ENCODE data around the gene GARNL3.

The GARNL3 gene

GRCh38 chr9:127264462-127265219 lies at the start of gene GARNL3:
TSS of gene GARNL3 (plus strand) at chr9:127264774. CDS start at chr9:127264878, 104 bp downstream.
- Mint-ChIP-seq H3K36me3 (ENCODE audit: low read depth) (no peaks in the 10 kb centered on the region), H3K4me3 (no peak within 1 kb of the TSS), H3K27ac (no peak within 1 kb of the TSS), H3K9me3 (no peaks in the 10 kb centered on the region), H3K4me1 (ENCODE audit: low read depth) (no peaks in the 10 kb centered on the region), H3K27me3 (peaks cover 10% of the 10 kb centered on the region)
- intact Hi-C loops (cut with micrococcal nuclease) = no loop called here

DNA sequence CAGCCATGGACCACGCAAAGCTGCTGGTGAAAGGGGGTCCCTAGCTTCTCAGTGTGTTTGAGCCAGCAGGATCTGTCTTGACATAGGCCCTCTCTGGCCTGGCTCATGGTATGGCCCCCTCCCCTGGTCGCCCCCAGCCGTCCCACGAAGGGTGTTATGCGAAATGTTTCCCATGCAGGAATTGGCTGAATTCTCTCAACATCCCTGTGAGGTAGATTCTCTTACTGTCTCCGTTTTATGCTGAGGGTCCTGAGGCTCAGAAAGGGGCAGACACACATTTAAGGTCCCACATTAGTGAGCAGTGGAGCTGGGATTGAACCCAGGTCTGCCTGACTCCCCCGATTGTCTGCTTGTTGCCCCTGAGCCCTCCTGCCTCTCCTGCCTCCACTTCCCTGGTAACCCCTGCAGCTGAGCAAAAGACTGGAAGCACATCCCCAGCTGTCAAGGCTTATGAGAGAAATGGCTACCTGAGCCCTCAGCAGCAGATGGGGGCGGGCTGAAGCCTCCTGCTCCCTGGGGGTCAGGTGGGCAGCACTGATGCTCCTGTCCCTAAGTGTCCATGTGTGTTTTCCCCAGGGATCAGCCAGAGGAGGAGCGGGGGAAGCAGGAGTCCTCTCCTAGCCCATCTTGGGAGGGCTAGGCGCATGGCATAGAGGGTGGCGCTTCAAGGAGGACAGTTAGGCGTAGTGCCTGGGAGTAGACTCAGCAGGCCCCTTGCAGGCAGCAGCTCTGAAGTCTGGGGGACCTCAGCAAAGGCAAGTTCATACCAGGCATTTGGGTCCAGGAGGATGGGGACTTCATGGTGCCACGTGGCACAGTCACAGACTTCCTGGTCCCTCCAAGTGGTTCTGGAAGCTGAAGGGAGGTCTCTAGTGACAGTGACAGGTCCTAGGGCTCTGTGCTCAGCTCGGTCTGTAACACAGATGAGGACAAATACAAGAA lies 49.0 kb upstream of the GARNL3 start:
- Mint-ChIP-seq H3K9me3 (no peaks in the 10 kb centered on the region), H3K27ac (no peak overlapping the region), H3K36me3 (ENCODE audit: low read depth) (no peaks in the 10 kb centered on the region), H3K27me3 (peaks cover 18% of the 10 kb centered on the region), H3K4me1 (ENCODE audit: low read depth) (peaks cover 8% of the 10 kb centered on the region), H3K4me3 (no peak overlapping the region)
- intact Hi-C loops (cut with micrococcal nuclease) = no loop called here

GRCh38 chr9:127216210-127216887 lies 48.2 kb upstream of the GARNL3 start:
- H3K4me3 Mint-ChIP-seq = no peak overlapping the region
- H3K27me3 Mint-ChIP-seq = peaks cover 14% of the 10 kb centered on the region
- intact Hi-C loops (cut with micrococcal nuclease) = no loop called here
- H3K27ac Mint-ChIP-seq = no peak overlapping the region
- H3K36me3 Mint-ChIP-seq (ENCODE audit: low read depth) = no peaks in the 10 kb centered on the region
- H3K4me1 Mint-ChIP-seq (ENCODE audit: low read depth) = peaks cover 8% of the 10 kb centered on the region
- no peaks in the 10 kb centered on the region for H3K9me3 Mint-ChIP-seq

GRCh38 chr9:127216888-127217217 lies 47.7 kb upstream of the GARNL3 start:
- H3K9me3 Mint-ChIP-seq = no peaks in the 10 kb centered on the region
- intact Hi-C loops (cut with micrococcal nuclease) = no loop called here
- peaks cover 10% of the 10 kb centered on the region for H3K4me1 Mint-ChIP-seq (ENCODE audit: low read depth)

DNA sequence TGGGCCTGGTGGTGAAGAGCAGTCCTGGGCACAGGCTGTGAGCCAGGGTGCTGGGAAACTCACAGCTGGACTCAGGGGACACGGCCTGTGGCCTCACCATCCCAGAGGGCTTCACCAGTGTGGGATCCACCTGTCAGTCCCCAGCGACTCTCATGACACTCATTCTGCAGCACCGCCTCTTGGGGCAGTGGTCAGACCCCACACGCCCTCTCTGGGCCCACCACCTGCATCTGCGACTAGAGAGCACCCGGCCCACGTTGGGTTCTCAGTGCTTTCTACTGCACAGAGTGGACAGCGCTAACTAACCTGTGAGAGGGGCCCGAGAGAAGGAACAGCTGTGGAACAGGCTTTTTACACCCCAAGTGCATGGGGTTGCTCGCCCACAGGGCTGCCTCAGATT lies 45.8 kb upstream of the GARNL3 start:
- Mint-ChIP-seq H3K36me3 (ENCODE audit: low read depth) (no peaks in the 10 kb centered on the region), H3K4me1 (ENCODE audit: low read depth) (peaks cover 15% of the 10 kb centered on the region), H3K4me3 (no peak overlapping the region), H3K9me3 (no peaks in the 10 kb centered on the region), H3K27me3 (peaks cover 20% of the 10 kb centered on the region), H3K27ac (peak overlapping the region; percentile 12)
- intact Hi-C loops (cut with micrococcal nuclease) = no loop called here

More at GRCh38 chr9:127216888-127217217, 47.7 kb upstream of the GARNL3 start:
- Mint-ChIP-seq H3K36me3 (ENCODE audit: low read depth) (no peaks in the 10 kb centered on the region), H3K27ac (no peak overlapping the region), H3K4me3 (no peak overlapping the region), H3K27me3 (peaks cover 13% of the 10 kb centered on the region)

DNA sequence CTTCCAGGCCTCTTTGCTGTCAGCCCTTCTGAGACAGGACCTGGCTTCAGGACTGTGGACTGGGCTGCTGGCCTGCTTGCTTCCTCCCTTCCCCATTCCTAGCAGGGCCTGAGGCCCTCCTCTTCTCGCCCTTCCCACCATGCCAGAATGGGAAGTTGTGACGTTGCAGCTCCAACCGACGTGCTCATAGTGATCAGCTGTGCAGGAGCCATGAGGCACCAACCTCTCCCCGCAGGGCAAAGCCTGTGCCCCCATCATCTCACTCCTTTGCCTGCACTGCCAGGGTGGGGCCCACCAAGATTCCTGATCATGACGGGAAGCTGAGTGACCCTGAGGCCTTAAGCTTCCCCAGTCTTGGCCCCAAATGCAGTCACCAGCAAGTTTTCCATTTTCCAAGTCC lies 45.1 kb upstream of the GARNL3 start:
- Mint-ChIP-seq H3K4me3 (no peak overlapping the region), H3K4me1 (ENCODE audit: low read depth) (peaks cover 22% of the 10 kb centered on the region), H3K36me3 (ENCODE audit: low read depth) (peaks cover 3% of the 10 kb centered on the region), H3K27me3 (peaks cover 27% of the 10 kb centered on the region), H3K27ac (peak overlapping the region; percentile 67), H3K9me3 (no peaks in the 10 kb centered on the region)
- intact Hi-C loops (cut with micrococcal nuclease) = no loop called here

DNA sequence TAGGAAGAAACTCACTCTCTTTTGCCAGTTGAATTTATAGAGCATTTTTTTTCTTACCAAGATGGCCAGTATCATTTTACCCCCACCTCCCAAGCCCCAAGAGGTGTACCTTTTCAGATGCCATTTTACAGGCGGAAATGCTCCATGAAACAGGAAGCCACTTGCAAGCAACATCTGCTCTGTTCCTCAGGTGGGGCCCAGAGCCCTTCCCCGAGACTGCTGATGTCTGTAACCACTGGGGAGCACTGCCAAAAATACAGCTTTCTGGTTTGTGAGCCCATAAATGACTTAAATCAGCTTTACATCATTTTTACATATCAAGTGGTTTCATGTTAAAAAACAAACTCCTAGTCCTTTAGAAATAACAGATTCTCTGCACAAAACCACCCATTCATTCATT lies 42.9 kb upstream of the GARNL3 start:
- Mint-ChIP-seq H3K27me3 (peaks cover 34% of the 10 kb centered on the region), H3K9me3 (no peaks in the 10 kb centered on the region), H3K4me3 (no peak overlapping the region), H3K4me1 (ENCODE audit: low read depth) (peaks cover 32% of the 10 kb centered on the region), H3K36me3 (ENCODE audit: low read depth) (peaks cover 5% of the 10 kb centered on the region), H3K27ac (no peak overlapping the region)
- intact Hi-C loops (cut with micrococcal nuclease) = loop anchor here (10.0 kb wide), 1 partner anchor 203 kb away; the partner anchor contains the start of gene ZNF79

GRCh38 chr9:127222388-127223095 lies 42.0 kb upstream of the GARNL3 start:
- peaks cover 43% of the 10 kb centered on the region for H3K27me3 Mint-ChIP-seq
- intact Hi-C loops (cut with micrococcal nuclease) = loop anchor here (10.0 kb wide), 1 partner anchor 202 kb away; the partner anchor contains the start of gene ZNF79
- H3K36me3 Mint-ChIP-seq (ENCODE audit: low read depth) = peaks cover 5% of the 10 kb centered on the region
- peaks cover 32% of the 10 kb centered on the region for H3K4me1 Mint-ChIP-seq (ENCODE audit: low read depth)
- no peak overlapping the region for H3K4me3 Mint-ChIP-seq
- H3K9me3 Mint-ChIP-seq = no peaks in the 10 kb centered on the region
- no peak overlapping the region for H3K27ac Mint-ChIP-seq

GRCh38 chr9:127223266-127223665 lies 41.3 kb upstream of the GARNL3 start:
- Mint-ChIP-seq H3K27me3 (peaks cover 44% of the 10 kb centered on the region), H3K36me3 (ENCODE audit: low read depth) (peaks cover 5% of the 10 kb centered on the region), H3K9me3 (no peaks in the 10 kb centered on the region), H3K4me3 (no peak overlapping the region), H3K27ac (no peak overlapping the region), H3K4me1 (ENCODE audit: low read depth) (peaks cover 32% of the 10 kb centered on the region)
- intact Hi-C loops (cut with micrococcal nuclease) = loop anchor here (10.0 kb wide), 1 partner anchor 202 kb away; the partner anchor contains the start of gene ZNF79

DNA sequence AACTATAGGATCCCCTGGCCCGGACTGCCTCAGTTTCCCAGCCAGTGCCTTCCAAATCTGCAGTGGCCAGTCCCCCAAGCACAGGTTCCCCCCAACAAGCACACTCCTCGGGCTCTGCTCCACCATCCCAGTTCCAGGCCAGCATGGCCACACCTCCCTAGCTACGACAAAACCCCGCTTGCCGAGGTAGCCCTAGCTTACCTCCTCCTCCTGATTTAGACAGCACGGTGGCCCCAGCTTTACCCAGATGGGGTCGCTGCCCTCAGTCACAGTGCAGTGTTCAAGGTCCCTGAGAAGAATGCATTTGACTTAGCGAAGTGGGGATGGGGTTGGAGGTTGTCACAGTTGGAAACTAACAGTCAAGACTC lies 40.8 kb upstream of the GARNL3 start:
- intact Hi-C loops (cut with micrococcal nuclease) = loop anchor here (2.0 to 10.0 kb wide), 2 partner anchors 21 to 201 kb away; partner anchors contain the start of gene ZNF79
- peak overlapping the region; percentile 90 for H3K27ac Mint-ChIP-seq
- no peaks in the 10 kb centered on the region for H3K9me3 Mint-ChIP-seq
- peaks cover 32% of the 10 kb centered on the region for H3K4me1 Mint-ChIP-seq (ENCODE audit: low read depth)
- peaks cover 5% of the 10 kb centered on the region for H3K36me3 Mint-ChIP-seq (ENCODE audit: low read depth)
- peak overlapping the region; percentile 81 for H3K4me3 Mint-ChIP-seq
- peaks cover 46% of the 10 kb centered on the region for H3K27me3 Mint-ChIP-seq

DNA sequence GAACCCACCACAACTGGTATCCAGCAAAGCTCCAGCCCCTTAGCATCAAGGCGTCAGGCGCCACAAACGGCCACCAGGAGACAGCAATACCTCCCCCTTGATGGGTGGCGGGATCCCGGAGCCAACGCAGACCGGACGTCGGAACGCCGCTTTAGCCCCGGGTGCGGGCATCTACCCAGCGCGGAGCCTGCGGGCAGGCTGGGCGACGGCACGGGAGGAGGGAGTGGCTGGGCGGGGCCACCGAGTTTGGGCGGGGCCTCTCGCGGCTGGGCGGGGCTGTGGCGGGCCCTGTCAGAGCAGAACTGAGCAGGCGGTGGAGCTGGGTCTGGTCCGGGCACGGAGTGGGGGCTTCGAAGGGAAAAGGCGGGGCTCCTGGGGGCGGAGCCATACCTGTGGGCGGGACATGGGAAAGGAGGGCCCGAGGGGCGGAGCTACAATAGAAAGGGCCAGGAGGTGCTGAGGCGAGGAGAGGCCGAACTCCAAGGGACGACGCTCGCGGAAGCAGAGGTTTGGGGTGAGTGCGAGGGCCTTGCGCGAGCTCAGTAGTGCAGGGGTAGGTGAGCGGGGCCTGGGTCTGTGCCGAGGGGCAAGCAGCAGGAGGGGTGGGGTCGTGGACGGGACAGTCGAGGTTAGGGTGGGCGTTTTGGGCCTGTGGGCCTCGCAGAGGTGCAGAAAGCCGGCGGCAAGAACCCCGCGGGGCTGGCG lies 40.2 kb upstream of the GARNL3 start:
- peaks cover 49% of the 10 kb centered on the region for H3K27me3 Mint-ChIP-seq
- intact Hi-C loops (cut with micrococcal nuclease) = loop anchor here (2.0 to 10.0 kb wide), 2 partner anchors 20 to 200 kb away; partner anchors contain the start of gene ZNF79
- peak overlapping the region; percentile 90 for H3K27ac Mint-ChIP-seq
- peak overlapping the region; percentile 81 for H3K4me3 Mint-ChIP-seq
- H3K36me3 Mint-ChIP-seq (ENCODE audit: low read depth) = peaks cover 5% of the 10 kb centered on the region
- no peaks in the 10 kb centered on the region for H3K9me3 Mint-ChIP-seq
- H3K4me1 Mint-ChIP-seq (ENCODE audit: low read depth) = peaks cover 29% of the 10 kb centered on the region

GRCh38 chr9:127224883-127225739 lies 39.5 kb upstream of the GARNL3 start:
- peaks cover 23% of the 10 kb centered on the region for H3K4me1 Mint-ChIP-seq (ENCODE audit: low read depth)
- intact Hi-C loops (cut with micrococcal nuclease) = loop anchor here (2.0 to 10.0 kb wide), 3 partner anchors 20 to 200 kb away; partner anchors contain the start of genes SLC2A8 and ZNF79
- H3K27ac Mint-ChIP-seq = peak overlapping the region; percentile 90

More at GRCh38 chr9:127224883-127225739, 39.5 kb upstream of the GARNL3 start:
- Mint-ChIP-seq H3K36me3 (ENCODE audit: low read depth) (peaks cover 5% of the 10 kb centered on the region), H3K4me3 (peak overlapping the region; percentile 81), H3K9me3 (no peaks in the 10 kb centered on the region), H3K27me3 (peaks cover 49% of the 10 kb centered on the region)

Measured in dendritic cell treated with granulocyte-macrophage colony-stimulating factor and Interleukin-4, amounts not matched to agents 40 ng/mL and 50 ng/mL, for 4 days (primary cell).